Measurements from ENCODE around the gene P3H4.

Gene P3H4

GRCh38 chr17:41758601-41759000 is 53.1 kb downstream of the P3H4 start:
- Histone ChIP-seq H3K9ac (ENCODE audit: low read depth, low read length) (no peak overlapping the region), H3K36me3 (ENCODE audit: control insufficient read depth, insufficient read depth, low read length) (peaks cover 60% of the 10 kb centered on the region), H3K4me1 (ENCODE audit: control insufficient read depth, insufficient read depth, low read length) (no peaks in the 10 kb centered on the region), H3K4me3 (ENCODE audit: low read depth, low read length) (no peak overlapping the region), H3K27me3 (ENCODE audit: control insufficient read depth, insufficient read depth, low read length) (no peaks in the 10 kb centered on the region), H3K9me3 (ENCODE audit: control insufficient read depth, insufficient read depth, low read length) (no peaks in the 10 kb centered on the region)

DNA sequence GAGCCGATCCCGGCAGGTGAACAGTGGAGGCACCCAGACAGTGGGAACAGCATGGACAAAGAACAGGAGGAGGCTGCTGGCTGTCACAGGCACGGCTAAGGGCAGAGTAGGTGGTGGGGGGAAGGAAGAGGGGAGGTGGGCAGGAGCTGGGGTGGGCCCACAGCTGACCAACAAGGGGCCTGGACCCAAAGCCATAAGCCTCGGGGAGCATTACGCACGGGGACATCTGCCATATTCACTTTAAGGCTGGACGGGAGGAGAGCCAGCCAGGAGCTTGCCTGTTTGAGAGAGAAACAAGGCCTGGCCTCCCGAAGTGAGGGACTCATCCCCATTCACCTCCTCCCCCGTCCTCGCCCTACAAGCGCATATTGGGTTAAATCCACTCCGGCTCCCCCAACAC is 57.7 kb downstream of the P3H4 start:
- Histone ChIP-seq H3K27me3 (ENCODE audit: control insufficient read depth, insufficient read depth, low read length) (no peaks in the 10 kb centered on the region), H3K4me3 (ENCODE audit: low read depth, low read length) (no peak overlapping the region), H3K9me3 (ENCODE audit: control insufficient read depth, insufficient read depth, low read length) (no peaks in the 10 kb centered on the region), H3K9ac (ENCODE audit: low read depth, low read length) (no peak overlapping the region), H3K4me1 (ENCODE audit: control insufficient read depth, insufficient read depth, low read length) (no peaks in the 10 kb centered on the region), H3K36me3 (ENCODE audit: control insufficient read depth, insufficient read depth, low read length) (peaks cover 33% of the 10 kb centered on the region)
